GM12874 (cell line): ENCODE measurements around the gene FRS2.

Source experiments
- TF ChIP-seq, protein P1 (sequence below): IDR thresholded peaks from 2 replicates; pipeline ENCODE4 v1.5.1; 2011; ENCODE audit warnings: low read depth, mild to moderate bottlenecking, control low read depth, low read length, moderate library complexity; ENCODE audit not compliant: insufficient read depth

Gene FRS2

DNA sequence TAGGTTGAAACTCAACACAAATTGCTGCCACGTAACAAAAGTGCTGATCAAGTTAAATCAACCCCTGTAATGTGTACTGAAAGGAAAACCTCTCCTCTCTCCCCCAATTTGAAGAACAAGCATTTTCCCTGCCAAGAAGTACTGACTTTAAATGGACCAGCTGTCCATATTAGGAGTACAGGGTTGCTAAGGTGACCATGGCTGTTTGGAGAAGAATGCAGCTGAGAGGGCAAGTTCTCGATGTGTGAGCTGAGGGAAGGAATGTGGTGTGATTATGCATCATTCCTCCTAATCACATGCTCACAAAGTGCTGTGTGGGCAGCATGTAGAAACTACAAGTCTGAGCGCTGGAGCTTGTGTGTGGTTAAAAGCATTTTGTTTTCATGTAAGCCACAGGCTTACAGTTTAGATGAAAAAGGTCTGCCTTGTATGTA lies 64.2 kb downstream of the FRS2 start:
- TF ChIP-seq, protein P1, sequence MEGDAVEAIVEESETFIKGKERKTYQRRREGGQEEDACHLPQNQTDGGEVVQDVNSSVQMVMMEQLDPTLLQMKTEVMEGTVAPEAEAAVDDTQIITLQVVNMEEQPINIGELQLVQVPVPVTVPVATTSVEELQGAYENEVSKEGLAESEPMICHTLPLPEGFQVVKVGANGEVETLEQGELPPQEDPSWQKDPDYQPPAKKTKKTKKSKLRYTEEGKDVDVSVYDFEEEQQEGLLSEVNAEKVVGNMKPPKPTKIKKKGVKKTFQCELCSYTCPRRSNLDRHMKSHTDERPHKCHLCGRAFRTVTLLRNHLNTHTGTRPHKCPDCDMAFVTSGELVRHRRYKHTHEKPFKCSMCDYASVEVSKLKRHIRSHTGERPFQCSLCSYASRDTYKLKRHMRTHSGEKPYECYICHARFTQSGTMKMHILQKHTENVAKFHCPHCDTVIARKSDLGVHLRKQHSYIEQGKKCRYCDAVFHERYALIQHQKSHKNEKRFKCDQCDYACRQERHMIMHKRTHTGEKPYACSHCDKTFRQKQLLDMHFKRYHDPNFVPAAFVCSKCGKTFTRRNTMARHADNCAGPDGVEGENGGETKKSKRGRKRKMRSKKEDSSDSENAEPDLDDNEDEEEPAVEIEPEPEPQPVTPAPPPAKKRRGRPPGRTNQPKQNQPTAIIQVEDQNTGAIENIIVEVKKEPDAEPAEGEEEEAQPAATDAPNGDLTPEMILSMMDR, result no peak

DNA sequence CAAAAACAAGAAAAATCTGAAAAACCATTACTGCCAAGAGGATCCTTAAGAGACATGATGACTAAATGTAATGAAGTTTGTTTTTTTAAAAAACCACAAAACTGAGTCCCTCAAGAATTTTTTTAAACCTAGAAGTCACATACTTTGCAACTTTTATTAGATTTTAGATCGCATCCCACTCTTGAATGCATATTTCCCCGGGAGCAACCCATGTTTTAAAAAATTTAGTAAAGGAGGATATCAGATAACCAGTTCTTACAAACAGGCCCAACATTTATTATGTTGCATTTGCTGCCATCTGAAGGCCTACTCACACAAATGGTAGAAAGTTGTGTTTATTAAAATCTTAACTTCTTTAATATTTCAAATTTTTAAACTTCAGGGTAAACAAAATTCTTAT lies 70.8 kb downstream of the FRS2 start:
- TF ChIP-seq, protein P1, result no peak

DNA sequence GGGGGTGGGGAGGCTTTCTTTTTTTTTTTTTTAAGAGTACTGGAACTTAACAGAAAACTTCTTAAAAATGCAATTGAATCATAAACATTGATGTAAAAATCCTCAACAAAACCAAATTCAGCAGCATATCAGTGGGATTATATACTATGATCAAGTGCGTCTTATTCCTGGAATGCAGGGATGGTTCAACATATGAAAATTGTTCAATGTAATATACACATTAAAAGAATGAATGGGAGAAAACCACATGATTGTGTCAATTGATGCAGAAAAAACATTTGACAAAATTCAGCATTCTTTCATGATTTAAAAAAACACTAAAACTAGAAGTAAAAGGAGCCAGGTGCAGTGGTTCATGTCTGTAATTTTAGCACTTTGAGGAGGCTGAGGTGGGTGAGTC lies 73.9 kb downstream of the FRS2 start:
- TF ChIP-seq, protein P1, result no peak

DNA sequence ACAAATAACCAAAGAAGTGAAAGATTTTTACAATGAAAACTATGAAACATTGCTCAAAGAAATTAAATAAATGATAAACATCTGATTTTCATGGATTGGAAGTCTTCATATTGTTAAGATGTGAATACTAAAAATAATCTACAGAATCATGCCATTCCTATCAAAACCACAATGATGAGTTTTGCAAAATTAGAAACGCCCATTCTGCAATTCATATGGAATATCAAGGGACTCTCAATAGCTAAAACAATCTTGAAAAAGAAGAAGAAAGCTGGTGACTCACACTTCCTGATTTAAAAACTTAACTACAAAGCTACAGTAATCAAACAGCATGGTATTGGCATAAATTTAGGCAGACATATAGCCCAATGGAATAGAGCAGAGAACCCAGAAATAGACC lies 74.9 kb downstream of the FRS2 start:
- TF ChIP-seq, protein P1, result no peak

DNA sequence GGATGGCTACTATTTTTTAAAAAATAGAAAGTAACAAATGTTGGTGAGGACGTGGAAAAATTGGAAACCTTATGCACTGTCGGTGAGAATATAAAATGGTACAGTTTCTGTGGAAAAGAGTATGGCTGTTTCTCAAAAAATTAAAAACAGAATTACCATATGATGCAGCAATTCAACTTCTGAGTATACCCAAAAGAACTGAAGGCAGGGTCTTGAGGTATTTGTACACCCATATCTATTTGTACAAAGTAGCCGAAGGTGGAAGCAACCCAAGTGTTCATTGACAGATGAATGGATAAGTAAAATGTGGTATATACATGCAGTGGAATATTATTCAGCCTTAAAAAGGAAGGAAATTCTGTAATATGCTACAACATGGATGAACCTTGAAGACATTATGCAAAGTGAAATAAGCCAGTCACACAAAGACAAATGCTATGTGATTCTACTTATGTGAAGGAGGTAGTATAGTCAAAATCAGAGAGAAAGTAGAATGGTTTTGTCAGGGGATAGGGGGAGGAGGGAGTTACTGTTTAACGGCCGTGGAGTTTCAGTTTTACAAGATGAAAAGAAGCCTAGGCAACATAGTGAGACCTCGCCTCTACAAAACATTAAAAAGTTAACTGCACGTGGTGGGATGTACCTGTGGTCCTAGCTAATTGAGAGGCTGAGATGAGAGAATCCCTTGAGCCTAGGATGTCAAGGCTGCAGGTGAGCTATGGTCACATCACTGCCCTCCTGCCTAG lies 76.7 kb downstream of the FRS2 start:
- TF ChIP-seq, protein P1, result no peak

DNA sequence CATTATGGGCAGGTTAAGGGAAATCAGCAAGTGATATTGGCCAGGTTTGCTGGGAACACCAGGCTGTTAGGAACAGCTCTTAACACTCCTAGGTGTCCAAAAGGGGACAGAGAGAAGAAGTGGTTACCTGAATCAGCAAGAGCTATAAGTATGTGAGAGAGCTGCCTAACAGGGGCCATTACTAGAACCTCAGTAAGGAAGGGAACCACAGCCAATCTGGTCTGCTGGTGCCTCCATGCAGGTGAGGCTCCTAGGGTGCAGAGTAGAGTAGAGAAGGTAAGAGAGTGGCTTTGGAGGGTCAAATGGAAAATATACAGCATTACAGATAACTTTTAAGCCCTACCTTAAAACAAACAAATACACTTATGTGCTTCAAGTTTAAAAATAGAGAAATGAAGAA lies 78.5 kb downstream of the FRS2 start:
- TF ChIP-seq, protein P1, result no peak

DNA sequence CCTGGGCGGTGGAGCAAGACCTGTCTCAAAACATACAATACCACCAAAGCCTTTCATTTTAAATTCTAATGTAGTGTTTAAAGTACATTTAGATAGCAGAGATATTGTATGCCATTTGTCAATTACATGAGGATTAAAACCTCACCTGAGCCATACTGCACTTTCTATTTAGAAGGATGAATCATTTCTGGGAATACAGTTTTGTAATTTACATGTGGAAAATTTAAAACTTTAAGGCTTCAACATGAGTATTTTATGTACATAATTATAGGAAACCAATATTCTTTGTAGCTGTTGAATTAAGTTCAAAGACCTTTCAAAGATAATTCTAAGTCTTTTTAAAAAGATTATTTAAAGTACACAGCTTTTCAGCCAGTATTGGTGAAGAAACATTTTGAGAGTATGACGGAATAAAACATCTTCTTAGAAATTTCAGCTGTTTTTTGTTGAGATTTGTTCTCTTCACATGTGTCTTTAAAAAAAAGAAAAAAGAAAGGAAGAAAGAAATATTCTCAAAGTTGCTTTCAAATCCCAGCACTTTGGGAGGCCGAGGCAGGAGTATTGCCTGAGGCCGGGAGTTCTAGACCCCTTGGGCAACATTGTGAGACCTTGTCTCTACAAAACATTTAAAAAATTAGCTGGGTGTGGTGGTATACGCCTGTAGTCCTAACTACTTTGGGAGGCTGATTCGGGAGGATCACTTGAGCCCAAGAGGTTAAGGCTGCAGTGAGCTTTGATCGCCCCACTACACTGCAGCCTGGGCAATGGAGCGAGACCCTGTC lies 80.6 kb downstream of the FRS2 start:
- TF ChIP-seq, protein P1, result no peak
